Panc1 (cell line): ENCODE data around the gene USP38. TPM values are rescaled to one million over a fixed set of nuclear protein-coding genes. Genes with fewer than 3 reads are reported as not detected.
"Not testable (repeated sequence)": the region's sequence is repeated elsewhere in the genome, so short reads cannot be mapped to it uniquely, and the experiment has no call there.

ENCODE experiments used
- ATAC-seq: fragments of 200-7000 bp; cut with Tn5 transposase; 2 replicates; pipeline ENCODE4 v1.9.1; 2020; ENCODE audit warnings: mild to moderate bottlenecking, moderate library complexity
- BruUV-seq: library from RNA; stranded (reverse); fragments of 400-500 nt; replicated peaks from 2 replicates; lab custom pipeline; 2021; lab: Mats Ljungman, UMichigan
- CTCF ChIA-PET: fragments of 300-600 bp; sonication (Branson Sonifier 250); formaldehyde crosslinking; loops from one replicate; lab custom pipeline; 2022; ENCODE audit warnings: antibody characterized with exemption; lab: Charles Lee
- POLR2A ChIA-PET: fragments of 300-600 bp; sonication (Branson Sonifier 250); formaldehyde crosslinking; loops from one replicate; lab custom pipeline; 2022; ENCODE audit warnings: antibody characterized with exemption; lab: Charles Lee
- DNase-seq: peaks from one replicate; pipeline ENCODE4 v3.0.0-alpha.2; 2010; ENCODE audit warnings: low read depth, low spot score
- H3K27ac ChIP-seq: 2 replicates; pipeline ENCODE4 v1.5.1; 2011; ENCODE audit warnings: mild to moderate bottlenecking, low read length, inconsistent platforms
- H3K27me3 ChIP-seq: fragments of 200-500 bp; sonication (Bioruptor generic); 2 replicates; pipeline ENCODE4 v1.6.0; 2014; ENCODE audit warnings: low read length, inconsistent platforms; ENCODE audit not compliant: control insufficient read depth, insufficient read depth
- H3K36me3 ChIP-seq: fragments of 200-500 bp; sonication (Bioruptor generic); 2 replicates; pipeline ENCODE4 v1.5.1; 2014; ENCODE audit warnings: inconsistent platforms, mild to moderate bottlenecking, low read length, moderate library complexity; ENCODE audit not compliant: control insufficient read depth, insufficient read depth
- H3K4me1 ChIP-seq: 2 replicates; pipeline ENCODE4 v1.5.1; 2011; ENCODE audit warnings: inconsistent platforms, mild to moderate bottlenecking, low read length, moderate library complexity; ENCODE audit not compliant: control insufficient read depth, insufficient read depth
- H3K4me3 ChIP-seq, 2 experiments: 2 replicates each; pipeline ENCODE4 v1.5.1; 2011 to 2012; ENCODE audit warnings: low read depth in 2 of 2, low read length in 2 of 2, mild to moderate bottlenecking in 2 of 2, inconsistent platforms in 1 of 2, moderate library complexity in 1 of 2
- H3K9me3 ChIP-seq: fragments of 200-500 bp; sonication (Bioruptor generic); 2 replicates; pipeline ENCODE4 v1.5.1; 2014; ENCODE audit warnings: low read depth, mild to moderate bottlenecking, inconsistent platforms, low read length, moderate library complexity; ENCODE audit not compliant: control insufficient read depth, insufficient read depth
- POLR2AphosphoS5 ChIP-seq: IDR thresholded peaks from 2 replicates; pipeline ENCODE4 v1.6.1; 2012; ENCODE audit warnings: mild to moderate bottlenecking, low read depth, low read length, moderate library complexity
- SIN3A ChIP-seq: IDR thresholded peaks from 2 replicates; pipeline ENCODE4 v1.6.1; 2012; ENCODE audit warnings: low read depth, mild to moderate bottlenecking, low read length, moderate library complexity, borderline replicate concordance; ENCODE audit not compliant: insufficient read depth
- TCF7L2 ChIP-seq: IDR thresholded peaks from 2 replicates; pipeline ENCODE4 v1.6.1; 2011; ENCODE audit warnings: mild to moderate bottlenecking, low read depth, low read length, inconsistent platforms
- in situ Hi-C: cut with HindIII; loops from 2 replicates; pipeline ENCODE4 v1.10.0; 2016; ENCODE audit warnings: low sequenced_read_pairs, low pct_unique_long_range_greater_than_20kb
- intact Hi-C: fragments of 100-400 bp; cut with micrococcal nuclease; formaldehyde crosslinking; loops from one replicate; pipeline ENCODE4 v1.10.0; 2022; ENCODE audit not compliant: unreplicated experiment
- total RNA-seq: library from RNA; stranded (reverse); gene quantifications from one replicate; pipeline ENCODE4 v1.2.1, GENCODE V29; 2021; ENCODE audit not compliant: unreplicated experiment
- TF ChIP-seq, protein P1 (sequence below), 2 experiments: IDR thresholded peaks; 2 replicates each; pipeline ENCODE4 v1.6.1; 2011 to 2012; ENCODE audit warnings: low read depth in 2 of 2, control low read depth in 1 of 2, low read length in 1 of 2, mild to moderate bottlenecking in 1 of 2, moderate library complexity in 1 of 2; ENCODE audit not compliant: insufficient read depth in 1 of 2
- TF ChIP-seq, protein P2 (sequence below): fragments of 450-650 bp; IDR thresholded peaks from 2 replicates; pipeline ENCODE4 v1.5.1; 2017; ENCODE audit warnings: mild to moderate bottlenecking

The USP38 gene
- total RNA-seq, 1 experiment from 2014 or later, result 11.7 TPM

DNA sequence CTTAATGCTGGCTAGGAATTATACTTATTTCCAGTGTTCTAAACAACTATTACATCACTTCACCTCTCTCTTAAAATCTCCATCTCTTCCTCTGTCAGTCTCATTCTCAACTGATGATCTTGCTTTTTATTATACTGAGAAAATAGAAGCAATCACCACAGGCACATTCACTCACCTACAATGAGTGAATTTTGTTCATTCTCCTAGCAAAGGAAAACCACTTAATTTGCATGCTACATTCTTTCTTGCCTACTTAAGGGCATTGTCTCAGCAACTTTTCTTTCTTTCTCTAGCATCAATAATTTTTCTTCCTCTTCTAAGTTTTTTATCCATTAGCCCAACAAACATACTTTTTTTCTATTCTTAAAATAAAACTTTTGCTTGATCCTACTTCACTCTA, 21.1 kb upstream of the USP38 start:
- Histone ChIP-seq H3K27ac (no peak overlapping the region), H3K4me3 (no peak overlapping the region), H3K27me3 (no peaks in the 10 kb centered on the region), H3K9me3 (no peaks in the 10 kb centered on the region), H3K4me1 (no peaks in the 10 kb centered on the region), H3K36me3 (no peaks in the 10 kb centered on the region)
- in situ Hi-C loops (no loop called here), intact Hi-C loops (no loop called here)
- POLR2A ChIA-PET, result no interaction called here
- BruUV-seq, result no TSS peak
- TF ChIP-seq TCF7L2 (no peak), POLR2AphosphoS5 (no peak), SIN3A (no peak)
- TF ChIP-seq, protein P1, sequence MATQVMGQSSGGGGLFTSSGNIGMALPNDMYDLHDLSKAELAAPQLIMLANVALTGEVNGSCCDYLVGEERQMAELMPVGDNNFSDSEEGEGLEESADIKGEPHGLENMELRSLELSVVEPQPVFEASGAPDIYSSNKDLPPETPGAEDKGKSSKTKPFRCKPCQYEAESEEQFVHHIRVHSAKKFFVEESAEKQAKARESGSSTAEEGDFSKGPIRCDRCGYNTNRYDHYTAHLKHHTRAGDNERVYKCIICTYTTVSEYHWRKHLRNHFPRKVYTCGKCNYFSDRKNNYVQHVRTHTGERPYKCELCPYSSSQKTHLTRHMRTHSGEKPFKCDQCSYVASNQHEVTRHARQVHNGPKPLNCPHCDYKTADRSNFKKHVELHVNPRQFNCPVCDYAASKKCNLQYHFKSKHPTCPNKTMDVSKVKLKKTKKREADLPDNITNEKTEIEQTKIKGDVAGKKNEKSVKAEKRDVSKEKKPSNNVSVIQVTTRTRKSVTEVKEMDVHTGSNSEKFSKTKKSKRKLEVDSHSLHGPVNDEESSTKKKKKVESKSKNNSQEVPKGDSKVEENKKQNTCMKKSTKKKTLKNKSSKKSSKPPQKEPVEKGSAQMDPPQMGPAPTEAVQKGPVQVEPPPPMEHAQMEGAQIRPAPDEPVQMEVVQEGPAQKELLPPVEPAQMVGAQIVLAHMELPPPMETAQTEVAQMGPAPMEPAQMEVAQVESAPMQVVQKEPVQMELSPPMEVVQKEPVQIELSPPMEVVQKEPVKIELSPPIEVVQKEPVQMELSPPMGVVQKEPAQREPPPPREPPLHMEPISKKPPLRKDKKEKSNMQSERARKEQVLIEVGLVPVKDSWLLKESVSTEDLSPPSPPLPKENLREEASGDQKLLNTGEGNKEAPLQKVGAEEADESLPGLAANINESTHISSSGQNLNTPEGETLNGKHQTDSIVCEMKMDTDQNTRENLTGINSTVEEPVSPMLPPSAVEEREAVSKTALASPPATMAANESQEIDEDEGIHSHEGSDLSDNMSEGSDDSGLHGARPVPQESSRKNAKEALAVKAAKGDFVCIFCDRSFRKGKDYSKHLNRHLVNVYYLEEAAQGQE (IDR thresholded peaks at IDR 0.05; ENCODE audit: insufficient read depth in 1 of 2, low read depth in 2 of 2, low read length in 1 of 2), result no peak
- TF ChIP-seq, protein P2, sequence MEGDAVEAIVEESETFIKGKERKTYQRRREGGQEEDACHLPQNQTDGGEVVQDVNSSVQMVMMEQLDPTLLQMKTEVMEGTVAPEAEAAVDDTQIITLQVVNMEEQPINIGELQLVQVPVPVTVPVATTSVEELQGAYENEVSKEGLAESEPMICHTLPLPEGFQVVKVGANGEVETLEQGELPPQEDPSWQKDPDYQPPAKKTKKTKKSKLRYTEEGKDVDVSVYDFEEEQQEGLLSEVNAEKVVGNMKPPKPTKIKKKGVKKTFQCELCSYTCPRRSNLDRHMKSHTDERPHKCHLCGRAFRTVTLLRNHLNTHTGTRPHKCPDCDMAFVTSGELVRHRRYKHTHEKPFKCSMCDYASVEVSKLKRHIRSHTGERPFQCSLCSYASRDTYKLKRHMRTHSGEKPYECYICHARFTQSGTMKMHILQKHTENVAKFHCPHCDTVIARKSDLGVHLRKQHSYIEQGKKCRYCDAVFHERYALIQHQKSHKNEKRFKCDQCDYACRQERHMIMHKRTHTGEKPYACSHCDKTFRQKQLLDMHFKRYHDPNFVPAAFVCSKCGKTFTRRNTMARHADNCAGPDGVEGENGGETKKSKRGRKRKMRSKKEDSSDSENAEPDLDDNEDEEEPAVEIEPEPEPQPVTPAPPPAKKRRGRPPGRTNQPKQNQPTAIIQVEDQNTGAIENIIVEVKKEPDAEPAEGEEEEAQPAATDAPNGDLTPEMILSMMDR, result no peak
- DNase-seq (no peak), ATAC-seq (no peak)
- CTCF ChIA-PET, result no interaction called here

GRCh38 chr4:143166722-143167121, 18.0 kb upstream of the USP38 start:
- BruUV-seq, H3K27ac ChIP-seq, ATAC-seq, H3K9me3 ChIP-seq, DNase-seq, H3K27me3 ChIP-seq, H3K36me3 ChIP-seq, in situ Hi-C loops, H3K4me1 ChIP-seq, H3K4me3 ChIP-seq, POLR2A ChIA-PET, intact Hi-C loops: not testable (repeated sequence)
- CTCF ChIA-PET, result interaction anchor here (0.6 kb wide), 1 partner anchor 83 kb away, joined by 3 read pairs; no protein-coding TSS in a partner anchor

GRCh38 chr4:143178923-143179322, 5.8 kb upstream of the USP38 start:
- H3K4me1 ChIP-seq, result no peaks in the 10 kb centered on the region; the same call in 1 of the 2 replicates
- in situ Hi-C loops (no loop called here), intact Hi-C loops (no loop called here)
- H3K27ac ChIP-seq, result no peak overlapping the region
- CTCF ChIA-PET, result no interaction called here
- H3K36me3 ChIP-seq, result no peaks in the 10 kb centered on the region; the same call in 1 of the 2 replicates
- H3K4me3 ChIP-seq, result no peak overlapping the region
- no peaks in the 10 kb centered on the region for H3K9me3 ChIP-seq
- no TSS peak for BruUV-seq
- POLR2A ChIA-PET, result no interaction called here
- DNase-seq (no peak), ATAC-seq (no peak)
- H3K27me3 ChIP-seq, result no peaks in the 10 kb centered on the region
- TF ChIP-seq, protein P2, result peak; percentile 17; the same call in 1 of the 2 replicates
- no peak for TF ChIP-seq SIN3A
